Neural cell (in vitro differentiated cells): ENCODE results near the gene ABL2.

ENCODE experiments used
- EP300 ChIP-seq: fragments of 450-650 bp; conservative IDR thresholded peaks from 2 replicates; pipeline ENCODE4 v1.6.1; 2014; ENCODE audit warnings: antibody characterized with exemption, mild to moderate bottlenecking, moderate library complexity; ENCODE audit not compliant: poor library complexity, severe bottlenecking
- POLR2AphosphoS5 ChIP-seq: IDR thresholded peaks from 2 replicates; pipeline ENCODE4 v1.6.1; 2012
- TF ChIP-seq, protein P1 (sequence below): fragments of 450-650 bp; IDR thresholded peaks from 2 replicates; pipeline ENCODE4 v1.5.1; 2014; ENCODE audit warnings: antibody characterized with exemption, mild to moderate bottlenecking, moderate library complexity; ENCODE audit not compliant: poor library complexity, severe bottlenecking
- TF ChIP-seq, protein P2 (sequence below): IDR thresholded peaks from 2 replicates; pipeline ENCODE4 v1.6.1; 2012; ENCODE audit warnings: borderline replicate concordance

DNA sequence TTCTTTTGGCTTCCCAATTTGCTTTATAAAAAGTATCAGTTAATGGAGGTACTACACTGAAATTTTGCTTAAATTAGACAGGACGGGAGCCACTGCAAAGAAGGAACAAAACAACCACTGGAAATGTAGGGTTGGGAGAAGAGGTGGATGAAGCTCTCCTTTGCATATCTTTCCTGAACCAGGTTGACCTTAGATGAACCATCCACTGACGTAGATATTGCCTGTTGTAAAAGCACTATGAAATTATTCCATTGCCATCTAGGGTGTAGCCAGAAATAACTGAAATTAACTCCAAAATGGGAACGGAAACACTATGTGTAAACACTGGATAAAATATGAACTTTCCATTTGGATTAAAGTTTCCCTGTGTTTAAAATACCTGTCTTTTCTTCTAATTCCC is 1.2 kb upstream of the ABL2 start:
- TF ChIP-seq, protein P1, sequence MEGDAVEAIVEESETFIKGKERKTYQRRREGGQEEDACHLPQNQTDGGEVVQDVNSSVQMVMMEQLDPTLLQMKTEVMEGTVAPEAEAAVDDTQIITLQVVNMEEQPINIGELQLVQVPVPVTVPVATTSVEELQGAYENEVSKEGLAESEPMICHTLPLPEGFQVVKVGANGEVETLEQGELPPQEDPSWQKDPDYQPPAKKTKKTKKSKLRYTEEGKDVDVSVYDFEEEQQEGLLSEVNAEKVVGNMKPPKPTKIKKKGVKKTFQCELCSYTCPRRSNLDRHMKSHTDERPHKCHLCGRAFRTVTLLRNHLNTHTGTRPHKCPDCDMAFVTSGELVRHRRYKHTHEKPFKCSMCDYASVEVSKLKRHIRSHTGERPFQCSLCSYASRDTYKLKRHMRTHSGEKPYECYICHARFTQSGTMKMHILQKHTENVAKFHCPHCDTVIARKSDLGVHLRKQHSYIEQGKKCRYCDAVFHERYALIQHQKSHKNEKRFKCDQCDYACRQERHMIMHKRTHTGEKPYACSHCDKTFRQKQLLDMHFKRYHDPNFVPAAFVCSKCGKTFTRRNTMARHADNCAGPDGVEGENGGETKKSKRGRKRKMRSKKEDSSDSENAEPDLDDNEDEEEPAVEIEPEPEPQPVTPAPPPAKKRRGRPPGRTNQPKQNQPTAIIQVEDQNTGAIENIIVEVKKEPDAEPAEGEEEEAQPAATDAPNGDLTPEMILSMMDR: no peak
- TF ChIP-seq EP300 (no peak), POLR2AphosphoS5 (no peak)
- TF ChIP-seq, protein P2, sequence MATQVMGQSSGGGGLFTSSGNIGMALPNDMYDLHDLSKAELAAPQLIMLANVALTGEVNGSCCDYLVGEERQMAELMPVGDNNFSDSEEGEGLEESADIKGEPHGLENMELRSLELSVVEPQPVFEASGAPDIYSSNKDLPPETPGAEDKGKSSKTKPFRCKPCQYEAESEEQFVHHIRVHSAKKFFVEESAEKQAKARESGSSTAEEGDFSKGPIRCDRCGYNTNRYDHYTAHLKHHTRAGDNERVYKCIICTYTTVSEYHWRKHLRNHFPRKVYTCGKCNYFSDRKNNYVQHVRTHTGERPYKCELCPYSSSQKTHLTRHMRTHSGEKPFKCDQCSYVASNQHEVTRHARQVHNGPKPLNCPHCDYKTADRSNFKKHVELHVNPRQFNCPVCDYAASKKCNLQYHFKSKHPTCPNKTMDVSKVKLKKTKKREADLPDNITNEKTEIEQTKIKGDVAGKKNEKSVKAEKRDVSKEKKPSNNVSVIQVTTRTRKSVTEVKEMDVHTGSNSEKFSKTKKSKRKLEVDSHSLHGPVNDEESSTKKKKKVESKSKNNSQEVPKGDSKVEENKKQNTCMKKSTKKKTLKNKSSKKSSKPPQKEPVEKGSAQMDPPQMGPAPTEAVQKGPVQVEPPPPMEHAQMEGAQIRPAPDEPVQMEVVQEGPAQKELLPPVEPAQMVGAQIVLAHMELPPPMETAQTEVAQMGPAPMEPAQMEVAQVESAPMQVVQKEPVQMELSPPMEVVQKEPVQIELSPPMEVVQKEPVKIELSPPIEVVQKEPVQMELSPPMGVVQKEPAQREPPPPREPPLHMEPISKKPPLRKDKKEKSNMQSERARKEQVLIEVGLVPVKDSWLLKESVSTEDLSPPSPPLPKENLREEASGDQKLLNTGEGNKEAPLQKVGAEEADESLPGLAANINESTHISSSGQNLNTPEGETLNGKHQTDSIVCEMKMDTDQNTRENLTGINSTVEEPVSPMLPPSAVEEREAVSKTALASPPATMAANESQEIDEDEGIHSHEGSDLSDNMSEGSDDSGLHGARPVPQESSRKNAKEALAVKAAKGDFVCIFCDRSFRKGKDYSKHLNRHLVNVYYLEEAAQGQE: no peak
